Transverse colon (tissue), 4 donors: Measurements from ENCODE around the gene RHOA. TPM values are rescaled to one million over a fixed set of nuclear protein-coding genes. Genes with fewer than 3 reads are reported as not detected.

Experiments used
- DNase-seq: peaks from one replicate; pipeline ENCODE4 v3.0.0-alpha.2; 2019
- H3K27ac ChIP-seq, 4 donors: fragments of 200-600 bp; sonication (generic); 2 replicates each; pipeline ENCODE4 v1.5.1; 2016 to 2018; ENCODE audit warnings: inconsistent platforms in 4 of 4
- H3K27me3 ChIP-seq: fragments of 200-600 bp; sonication (generic); 2 replicates; pipeline ENCODE4 v1.5.1; 2017; ENCODE audit warnings: inconsistent platforms
- H3K36me3 ChIP-seq, 4 donors: fragments of 200-600 bp; sonication (generic); 2 replicates each; pipeline ENCODE4 v1.5.1; 2017 to 2019; ENCODE audit warnings: inconsistent platforms in 4 of 4
- H3K4me1 ChIP-seq, 4 donors: fragments of 200-600 bp; sonication (generic); 2 replicates each; pipeline ENCODE4 v1.5.1; 2017 to 2020; ENCODE audit warnings: inconsistent platforms in 4 of 4
- H3K4me3 ChIP-seq, 4 donors: fragments of 200-600 bp; sonication (generic); 1 replicate in 1 of 4; 2 replicates in 3 of 4; pipeline versions ENCODE4 v1.5.1 to v1.6.1; 2017 to 2019; ENCODE audit warnings: inconsistent platforms in 4 of 4
- H3K9me3 ChIP-seq, 2 donors: fragments of 200-600 bp; sonication (generic); 2 replicates each; pipeline ENCODE4 v1.5.1; 2017 to 2019; ENCODE audit warnings: inconsistent platforms in 2 of 2
- CTCF ChIP-seq, 5 experiments: fragments of 200-600 bp in 3 of 5; fragments of 450-650 bp in 2 of 5; sonication (generic) in 3 of 5; IDR thresholded peaks; 1 replicate in 2 of 5; 2 replicates in 3 of 5; pipeline ENCODE4 v1.5.1; 2016 to 2017; ENCODE audit warnings: antibody characterized with exemption in 5 of 5, inconsistent platforms in 3 of 5, mild to moderate bottlenecking in 2 of 5, moderate library complexity in 1 of 5
- EP300 ChIP-seq: sonication (generic); formaldehyde crosslinking; IDR thresholded peaks from one replicate; pipeline ENCODE4 v1.6.1; 2017; ENCODE audit warnings: antibody characterized with exemption, low read depth
- POLR2A ChIP-seq: fragments of 450-650 bp; IDR thresholded peaks from one replicate; pipeline ENCODE4 v1.6.1; 2016; ENCODE audit warnings: antibody characterized with exemption, mild to moderate bottlenecking, moderate library complexity
- POLR2AphosphoS5 ChIP-seq, 3 donors: sonication (generic); formaldehyde crosslinking; IDR thresholded peaks; one replicate each; pipeline ENCODE4 v1.6.1; 2016; ENCODE audit warnings: antibody characterized with exemption in 3 of 3
- WGBS, 2 donors: methylation state at CpG; one replicate each; pipeline ENCODE4 v1.1.5; 2018; ENCODE audit warnings: low coverage in 1 of 2; 5-methylcytosine and 5-hydroxymethylcytosine counted together
- in situ Hi-C, 4 donors: fragments of 200-750 bp; cut with MboI; loops; one replicate each; pipeline versions ENCODE4 v1.15.0 to v1.15.1; 2017; ENCODE audit warnings: low sequenced_read_pairs in 3 of 4, low pct_ligation_motif_present in 1 of 4, low pct_unique_long_range_greater_than_20kb in 1 of 4
- intact Hi-C: fragments of 100-400 bp; cut with DNase I; formaldehyde crosslinking; loops from one replicate; pipeline ENCODE4 v1.15.1; 2023; ENCODE audit warnings: low total_unique reads
- total RNA-seq, 4 donors: library from RNA; depleted of rRNA; stranded (reverse); fragments of >200 nt; gene quantifications; one replicate each; pipeline ENCODE4 v1.1.0, GENCODE V29; 2016

Gene RHOA
- 100 to 1,000 TPM; 302 to 526 (median 401) TPM for total RNA-seq

DNA sequence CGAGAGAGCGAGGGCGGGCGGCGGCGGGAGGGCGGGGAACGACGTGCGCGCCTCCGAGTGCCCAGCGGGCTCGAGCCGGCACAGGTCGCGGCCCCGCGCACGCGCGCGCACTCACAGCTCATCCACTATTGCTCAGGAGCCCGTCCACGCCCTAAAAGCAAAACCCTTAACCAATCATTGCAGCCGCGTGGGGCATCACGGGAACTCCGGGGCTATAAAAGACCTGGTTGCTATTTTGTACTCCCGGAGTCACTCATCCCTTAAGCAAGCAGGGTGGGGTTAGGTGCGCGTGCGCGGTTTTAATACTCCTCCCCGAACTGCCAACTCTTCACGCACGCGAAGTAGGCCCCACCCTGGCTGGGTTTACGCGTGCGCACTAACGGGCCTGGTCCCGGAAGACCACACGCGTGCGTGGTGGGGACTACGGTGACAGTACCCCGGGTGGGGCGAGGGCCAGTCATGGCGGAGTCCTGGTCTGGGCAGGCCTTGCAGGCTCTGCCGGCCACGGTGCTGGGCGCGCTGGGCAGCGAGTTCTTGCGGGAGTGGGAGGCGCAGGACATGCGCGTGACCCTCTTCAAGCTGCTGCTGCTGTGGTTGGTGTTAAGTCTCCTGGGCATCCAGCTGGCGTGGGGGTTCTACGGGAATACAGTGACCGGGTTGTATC is at the start of gene RHOA, which contains the start of gene TCTA:
Gene RHOA, minus strand, starts transcription at position 9 of the 664 bp plus-strand sequence. CDS start 36,387 bp downstream, outside the sequence.
Gene TCTA, plus strand, starts transcription at position 456 of the 664 bp plus-strand sequence. Its CDS starts 4 bp downstream, at position 460.
- intact Hi-C loops = loop anchor here (2.0 kb wide), 1 partner anchor 71 kb away; the partner anchor contains the start of gene USP4
- peak within 1 kb of the TSS; percentile 98 to 99 (median 98) for H3K27ac ChIP-seq
- H3K36me3 ChIP-seq = no peaks in the 10 kb centered on the region
- H3K9me3 ChIP-seq = no peaks in the 10 kb centered on the region
- H3K4me1 ChIP-seq = peaks cover 26 to 69% (median 37%) of the 10 kb centered on the region in 4 donors
- DNase-seq = peak; percentile 99
- in situ Hi-C loops = no loop called here
- no peaks in the 10 kb centered on the region for H3K27me3 ChIP-seq
- 1% methylated on average over 30 of the region's 62 CpGs; no CpG with 5 or more reads in 1 of the 2 donors for WGBS, 2 donors
- TF ChIP-seq EP300 = peak; percentile 1
- TF ChIP-seq POLR2A = peak; percentile 98
- TF ChIP-seq CTCF (IDR thresholded peaks at IDR 0.05) = no peak
- peak; percentile 98 to 99 (median 99) for TF ChIP-seq POLR2AphosphoS5 (IDR thresholded peaks at IDR 0.05)
- H3K4me3 ChIP-seq = peak within 1 kb of the TSS; percentile 75 to 92 (median 83)

GRCh38 chr3:49460956-49461355 is 49.2 kb upstream of the RHOA start:
- intact Hi-C loops = no loop called here
- Histone ChIP-seq H3K27me3 (no peaks in the 10 kb centered on the region), H3K4me3 (no peak overlapping the region), H3K9me3 (no peaks in the 10 kb centered on the region), H3K27ac (no peak overlapping the region), H3K36me3 (no peaks in the 10 kb centered on the region), H3K4me1 (peaks cover 6 to 19% (median 10%) of the 10 kb centered on the region in 4 donors)
- no peak for DNase-seq
- TF ChIP-seq CTCF (IDR thresholded peaks at IDR 0.05) = no peak
- no peak for TF ChIP-seq POLR2A
- no peak for TF ChIP-seq POLR2AphosphoS5 (IDR thresholded peaks at IDR 0.05)
- TF ChIP-seq EP300 = no peak
- in situ Hi-C loops = no loop called here
- 92% methylated on average over 4 of the region's 4 CpGs; no CpG with 5 or more reads in 1 of the 2 donors for WGBS, 2 donors

DNA sequence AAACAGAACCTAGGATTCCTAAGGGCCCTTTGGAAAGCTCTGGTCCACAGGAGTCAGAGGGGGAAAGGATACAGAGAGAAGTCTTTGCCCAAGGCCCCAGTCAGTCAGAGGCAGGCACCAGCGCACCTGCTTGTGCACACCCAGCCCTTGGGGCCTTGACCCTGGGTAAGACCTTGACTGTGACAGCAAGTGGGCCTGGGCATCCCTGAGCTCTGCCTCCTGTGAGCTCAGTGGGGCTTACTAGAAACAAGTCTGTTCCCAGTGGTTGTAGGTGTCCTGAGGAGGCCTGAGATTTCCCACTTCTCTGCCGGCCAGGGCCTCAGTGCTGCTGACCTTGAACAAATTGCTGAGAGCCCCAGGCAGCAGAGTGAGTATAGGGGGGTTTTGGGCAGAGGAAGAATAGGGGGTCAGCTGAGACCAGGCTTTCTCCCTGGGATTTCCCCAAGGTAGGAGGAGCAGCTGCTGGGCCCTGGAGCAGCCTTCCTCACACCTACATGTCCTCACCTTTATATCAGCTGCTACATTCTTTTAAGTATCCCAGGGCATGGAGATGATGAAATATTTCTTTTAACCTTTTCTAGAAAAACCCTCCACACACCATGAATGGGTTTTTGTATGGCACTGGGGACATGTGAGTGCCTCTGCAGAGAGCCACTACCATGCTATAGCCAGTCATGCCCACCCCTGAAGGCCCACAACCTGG is 48.6 kb upstream of the RHOA start:
- H3K9me3 ChIP-seq = no peaks in the 10 kb centered on the region
- H3K4me3 ChIP-seq = no peak overlapping the region
- in situ Hi-C loops = no loop called here
- H3K36me3 ChIP-seq = no peaks in the 10 kb centered on the region
- DNase-seq = no peak
- H3K27ac ChIP-seq = no peak overlapping the region
- H3K27me3 ChIP-seq = no peaks in the 10 kb centered on the region
- no peak for TF ChIP-seq EP300
- no peak for TF ChIP-seq CTCF (IDR thresholded peaks at IDR 0.05)
- TF ChIP-seq POLR2AphosphoS5 (IDR thresholded peaks at IDR 0.05) = no peak
- TF ChIP-seq POLR2A = no peak
- intact Hi-C loops = no loop called here
- 90% methylated on average over 2 of the region's 2 CpGs; no CpG with 5 or more reads in 1 of the 2 donors for WGBS, 2 donors
- H3K4me1 ChIP-seq = peaks cover 6 to 14% (median 10%) of the 10 kb centered on the region in 4 donors

DNA sequence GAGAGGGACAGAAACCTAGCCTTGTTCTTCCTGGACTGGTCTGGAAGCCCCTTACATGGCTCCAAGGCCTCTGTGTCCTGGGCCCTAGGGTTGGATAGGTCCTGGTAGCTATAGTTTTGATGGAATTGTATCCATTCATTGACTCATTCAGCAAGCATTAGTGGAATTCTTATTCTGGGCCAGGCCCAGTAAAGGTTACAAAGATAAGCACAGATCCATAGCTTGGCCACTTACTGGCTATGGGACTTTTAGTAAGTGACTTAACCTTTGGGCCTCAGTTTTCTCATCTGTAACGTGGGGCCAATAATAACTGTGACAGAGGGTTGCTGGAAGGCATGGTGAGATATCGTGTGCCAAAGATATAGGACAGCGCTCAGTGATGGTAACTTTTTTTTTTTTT is 44.7 kb upstream of the RHOA start:
- TF ChIP-seq CTCF (IDR thresholded peaks at IDR 0.05) = no peak
- TF ChIP-seq POLR2AphosphoS5 (IDR thresholded peaks at IDR 0.05) = no peak
- TF ChIP-seq POLR2A = no peak
- no peak for TF ChIP-seq EP300
- Histone ChIP-seq H3K4me1 (peaks cover under 1 to 4% (median 3%) of the 10 kb centered on the region in 4 donors), H3K27me3 (no peaks in the 10 kb centered on the region), H3K27ac (no peak overlapping the region), H3K36me3 (no peaks in the 10 kb centered on the region), H3K9me3 (no peaks in the 10 kb centered on the region), H3K4me3 (no peak overlapping the region)
- intact Hi-C loops (loop anchor here (10.0 kb wide), 1 partner anchor 292 kb away; the partner anchor contains the start of gene CCDC71), in situ Hi-C loops (no loop called here)
- DNase-seq = no peak
- 88% methylated on average over 3 of the region's 3 CpGs; no CpG with 5 or more reads in 1 of the 2 donors for WGBS, 2 donors
